Duodenal mucosa (tissue), 2 donors: ENCODE results near the gene TPT1.

ENCODE experiments used
- H3K27ac ChIP-seq: one replicate; pipeline ENCODE4 v1.7.0; 2013; ENCODE audit warnings: low read depth, low read length
- H3K27me3 ChIP-seq, 2 donors: one replicate each; pipeline ENCODE4 v1.7.0; 2013; ENCODE audit warnings: low read length in 2 of 2, control low read depth in 1 of 2; ENCODE audit not compliant: insufficient read depth in 2 of 2, control insufficient read depth in 1 of 2
- H3K36me3 ChIP-seq, 2 donors: one replicate each; pipeline ENCODE4 v1.7.0; 2013; ENCODE audit warnings: low read length in 2 of 2, control low read depth in 1 of 2; ENCODE audit not compliant: insufficient read depth in 2 of 2, control insufficient read depth in 1 of 2
- H3K4me1 ChIP-seq, 2 donors: one replicate each; pipeline ENCODE4 v1.7.0; 2013; ENCODE audit warnings: low read length in 2 of 2, control low read depth in 1 of 2; ENCODE audit not compliant: insufficient read depth in 2 of 2, control insufficient read depth in 1 of 2
- H3K4me3 ChIP-seq, 2 donors: one replicate each; pipeline ENCODE4 v1.7.0; 2013; ENCODE audit warnings: low read length in 2 of 2, low read depth in 1 of 2
- H3K9ac ChIP-seq, 2 donors: one replicate each; pipeline ENCODE4 v1.7.0; 2013; ENCODE audit warnings: low read length in 2 of 2, low read depth in 1 of 2
- H3K9me3 ChIP-seq, 2 donors: one replicate each; pipeline ENCODE4 v1.7.0; 2013; ENCODE audit warnings: low read length in 2 of 2, control low read depth in 1 of 2; ENCODE audit not compliant: control insufficient read depth in 1 of 2

Gene TPT1

GRCh38 chr13:45297456-45298205 lies 43.4 kb downstream of the TPT1 start:
- Histone ChIP-seq H3K4me3 (no peak overlapping the region), H3K36me3 (no peaks in the 10 kb centered on the region), H3K27me3 (peaks cover 5 to 6% of the 10 kb centered on the region in 2 donors), H3K9ac (no peak overlapping the region), H3K27ac (no peak overlapping the region), H3K9me3 (no peaks in the 10 kb centered on the region), H3K4me1 (no peaks in the 10 kb centered on the region)

GRCh38 chr13:45296259-45296658 lies 44.7 kb downstream of the TPT1 start:
- no peak overlapping the region for H3K9ac ChIP-seq
- no peaks in the 10 kb centered on the region for H3K4me1 ChIP-seq
- H3K36me3 ChIP-seq = no peaks in the 10 kb centered on the region
- no peaks in the 10 kb centered on the region for H3K9me3 ChIP-seq
- H3K27ac ChIP-seq = no peak overlapping the region
- H3K4me3 ChIP-seq = no peak overlapping the region
- peaks cover 4 to 6% of the 10 kb centered on the region in 2 donors for H3K27me3 ChIP-seq

- no peak overlapping the region for H3K4me3 ChIP-seq
- H3K36me3 ChIP-seq = no peaks in the 10 kb centered on the region
- peaks cover under 1 to 4% of the 10 kb centered on the region in 2 donors for H3K27me3 ChIP-seq
- no peak overlapping the region for H3K27ac ChIP-seq
- H3K9ac ChIP-seq = no peak overlapping the region
- no peaks in the 10 kb centered on the region for H3K4me1 ChIP-seq
- no peaks in the 10 kb centered on the region for H3K9me3 ChIP-seq
These were observed 45.4 kb downstream of the TPT1 start for GRCh38 chr13:45295536-45295935.

- peaks cover 0 to 2% of the 10 kb centered on the region in 2 donors for H3K36me3 ChIP-seq
- no peaks in the 10 kb centered on the region for H3K9me3 ChIP-seq
- H3K9ac ChIP-seq = no peak overlapping the region
- no peak overlapping the region for H3K4me3 ChIP-seq
- H3K27ac ChIP-seq = no peak overlapping the region
- H3K4me1 ChIP-seq = no peaks in the 10 kb centered on the region
- no peaks in the 10 kb centered on the region for H3K27me3 ChIP-seq
These were observed 48.8 kb downstream of the TPT1 start for GRCh38 chr13:45292176-45292575.

GRCh38 chr13:45289936-45290563 lies 50.9 kb downstream of the TPT1 start:
- Histone ChIP-seq H3K36me3 (peaks cover 0 to 4% of the 10 kb centered on the region in 2 donors), H3K9ac (no peak overlapping the region), H3K4me3 (no peak overlapping the region), H3K4me1 (no peaks in the 10 kb centered on the region), H3K27me3 (no peaks in the 10 kb centered on the region), H3K9me3 (no peaks in the 10 kb centered on the region), H3K27ac (no peak overlapping the region)
